22Rv1 (cell line): ENCODE results near the gene KLRC1.
"Not testable (repeated sequence)": the region's sequence is repeated elsewhere in the genome, so short reads cannot be mapped to it uniquely, and the experiment has no call there.

ENCODE experiments used
- CTCF ChIP-seq: fragments of 450-650 bp; IDR thresholded peaks from 2 replicates; pipeline ENCODE4 v1.5.1; 2017; ENCODE audit warnings: mild to moderate bottlenecking
- ZFX ChIP-seq: fragments of 450-650 bp; IDR thresholded peaks from 2 replicates; pipeline ENCODE4 v1.6.1; 2017; ENCODE audit warnings: antibody characterized with exemption, borderline replicate concordance

GRCh38 chr12:10425938-10426337 is 27.2 kb downstream of the KLRC1 start:
- TF ChIP-seq CTCF, ZFX: not testable (repeated sequence)
